Esophagus muscularis mucosa (tissue), 3 donors: ENCODE measurements around the gene GPS1.

ENCODE experiments used
- CTCF ChIP-seq, 3 experiments: fragments of 200-600 bp in 2 of 3; fragments of 450-650 bp in 1 of 3; sonication (generic) in 2 of 3; IDR thresholded peaks; one replicate each; pipeline ENCODE4 v1.5.1; 2017 to 2019; ENCODE audit warnings: antibody characterized with exemption in 3 of 3, mild to moderate bottlenecking in 2 of 3, moderate library complexity in 1 of 3
- EP300 ChIP-seq: sonication (generic); formaldehyde crosslinking; IDR thresholded peaks from one replicate; pipeline ENCODE4 v1.6.1; 2017; ENCODE audit warnings: antibody characterized with exemption

GRCh38 chr17:82031885-82032627, 19.6 kb upstream of the GPS1 start:
- TF ChIP-seq CTCF (IDR thresholded peaks at IDR 0.05) (no peak), EP300 (no peak)
